Esophagus squamous epithelium (tissue), 4 donors: Measurements from ENCODE around the gene HNRNPL.

ENCODE experiments used
- CTCF ChIP-seq, 6 experiments: fragments of 450-650 bp in 4 of 6; fragments of 200-600 bp in 2 of 6; sonication (generic) in 2 of 6; IDR thresholded peaks; one replicate each; pipeline ENCODE4 v1.5.1; 2016 to 2019; ENCODE audit warnings: antibody characterized with exemption in 6 of 6, mild to moderate bottlenecking in 4 of 6, moderate library complexity in 4 of 6
- POLR2A ChIP-seq, 4 donors: fragments of 450-650 bp; IDR thresholded peaks; one replicate each; pipeline ENCODE4 v1.6.1; 2017; ENCODE audit warnings: antibody characterized with exemption in 4 of 4, mild to moderate bottlenecking in 4 of 4, moderate library complexity in 3 of 4

- TF ChIP-seq POLR2A (IDR thresholded peaks at IDR 0.05): no peak
- no peak for TF ChIP-seq CTCF (IDR thresholded peaks at IDR 0.05)
Observed at GRCh38 chr19:38812841-38813320, 36.9 kb downstream of the HNRNPL start, which contains the start of gene LGALS4.
